Activated naive CD8-positive, alpha-beta T cell treated with anti-CD3 and anti-CD28 coated beads for 36 hours (primary cell): ENCODE measurements around the gene SLC3A2. TPM values are rescaled to one million over a fixed set of nuclear protein-coding genes. Genes with fewer than 3 reads are reported as not detected.
A peak's percentile ranks its signal among the peaks of the same experiment; 100 is the strongest.
"Not testable (repeated sequence)": the region's sequence is repeated elsewhere in the genome, so short reads cannot be mapped to it uniquely, and the experiment has no call there.

ENCODE experiments used
- DNase-seq: peaks from one replicate; pipeline ENCODE4 v3.0.0; 2021
- H3K27ac Mint-ChIP-seq: one replicate; pipeline ENCODE4 v1.8.0; 2022; ENCODE audit warnings: mild to moderate bottlenecking, moderate library complexity, mixed read lengths
- H3K27me3 Mint-ChIP-seq: one replicate; pipeline ENCODE4 v1.8.0; 2022; ENCODE audit warnings: mild to moderate bottlenecking, mixed read lengths
- H3K36me3 Mint-ChIP-seq: one replicate; pipeline ENCODE4 v1.8.0; 2021; ENCODE audit warnings: mild to moderate bottlenecking, mixed read lengths
- H3K4me1 Mint-ChIP-seq: one replicate; pipeline ENCODE4 v1.8.0; 2021; ENCODE audit warnings: mixed read lengths
- H3K4me3 Mint-ChIP-seq: one replicate; pipeline ENCODE4 v1.8.0; 2022; ENCODE audit warnings: mild to moderate bottlenecking, moderate library complexity, mixed read lengths
- H3K9me3 Mint-ChIP-seq: one replicate; pipeline ENCODE4 v1.8.0; 2022; ENCODE audit warnings: mixed read lengths
- total RNA-seq, 2 experiments: library from RNA; stranded (reverse); gene quantifications; one replicate each; pipeline ENCODE4 v1.2.3, GENCODE V29; 2021

SLC3A2 gene
- total RNA-seq, result 100 to 1,000 TPM; 408 to 428 TPM

- H3K9me3 Mint-ChIP-seq, result peaks cover 1% of the 10 kb centered on the region
- H3K4me3 Mint-ChIP-seq, result peak within 1 kb of the TSS; percentile 100
- peak within 1 kb of the TSS; percentile 100 for H3K27ac Mint-ChIP-seq
- peaks cover 43% of the 10 kb centered on the region for H3K4me1 Mint-ChIP-seq
- H3K27me3 Mint-ChIP-seq, result peaks cover 9% of the 10 kb centered on the region
- peaks cover 75% of the 10 kb centered on the region for H3K36me3 Mint-ChIP-seq
- DNase-seq, result peak; percentile 87
Measured at GRCh38 chr11:62880803-62881578, at the start of gene SLC3A2. Gene SLC3A2, plus strand, starts transcription at chr11:62880896. Its CDS starts 128 bp downstream, at chr11:62881024.

- H3K4me3 Mint-ChIP-seq, result peak overlapping the region; percentile 91
- no peak for DNase-seq
- peaks cover 37% of the 10 kb centered on the region for H3K4me1 Mint-ChIP-seq
Measured at GRCh38 chr11:62830904-62831519, 49.7 kb upstream of the SLC3A2 start.

GRCh38 chr11:62831520-62832335, 49.0 kb upstream of the SLC3A2 start, which contains the start of gene STX5:
Gene STX5, minus strand, starts transcription at chr11:62832051. Its CDS starts 808 bp downstream, at chr11:62831243.
- Mint-ChIP-seq H3K36me3 (peaks cover 21% of the 10 kb centered on the region), H3K27me3 (no peaks in the 10 kb centered on the region), H3K4me1 (peaks cover 41% of the 10 kb centered on the region), H3K9me3 (no peaks in the 10 kb centered on the region), H3K27ac (peak within 1 kb of the TSS; percentile 96), H3K4me3 (peak within 1 kb of the TSS; percentile 91)
- DNase-seq, result peak; percentile 99

More at GRCh38 chr11:62830904-62831519, 49.7 kb upstream of the SLC3A2 start:
- Mint-ChIP-seq H3K36me3 (peaks cover 17% of the 10 kb centered on the region), H3K27me3 (no peaks in the 10 kb centered on the region), H3K9me3 (no peaks in the 10 kb centered on the region), H3K27ac (peak overlapping the region; percentile 96)

GRCh38 chr11:62832336-62833234, 48.1 kb upstream of the SLC3A2 start, which contains the start of gene TEX54:
Gene TEX54, minus strand, starts transcription at chr11:62832841.
- Mint-ChIP-seq H3K27ac (peak within 1 kb of the TSS; percentile 96), H3K4me1 (peaks cover 45% of the 10 kb centered on the region), H3K9me3 (no peaks in the 10 kb centered on the region), H3K27me3 (no peaks in the 10 kb centered on the region), H3K36me3 (peaks cover 24% of the 10 kb centered on the region), H3K4me3 (peak within 1 kb of the TSS; percentile 91)
- no peak for DNase-seq

GRCh38 chr11:62835336-62835735, 45.4 kb upstream of the SLC3A2 start:
- H3K9me3 Mint-ChIP-seq, result no peaks in the 10 kb centered on the region
- no peak overlapping the region for H3K4me3 Mint-ChIP-seq
- H3K36me3 Mint-ChIP-seq, result peaks cover 38% of the 10 kb centered on the region
- no peak for DNase-seq
- H3K27me3 Mint-ChIP-seq, result no peaks in the 10 kb centered on the region
- H3K4me1 Mint-ChIP-seq, result peaks cover 53% of the 10 kb centered on the region
- no peak overlapping the region for H3K27ac Mint-ChIP-seq

GRCh38 chr11:62839050-62839945, 41.4 kb upstream of the SLC3A2 start, which contains the start of gene WDR74:
Gene WDR74, minus strand, starts transcription at chr11:62839590. Its CDS starts 20 bp downstream, at chr11:62839570.
- Mint-ChIP-seq H3K36me3 (peaks cover 29% of the 10 kb centered on the region), H3K27me3 (no peaks in the 10 kb centered on the region), H3K4me3 (no peak within 1 kb of the TSS), H3K4me1 (peaks cover 45% of the 10 kb centered on the region), H3K27ac (no peak within 1 kb of the TSS), H3K9me3 (no peaks in the 10 kb centered on the region)
- DNase-seq, result peak; percentile 92

GRCh38 chr11:62840721-62841360, 39.9 kb upstream of the SLC3A2 start:
- Mint-ChIP-seq H3K36me3 (peaks cover 21% of the 10 kb centered on the region), H3K4me1 (peaks cover 32% of the 10 kb centered on the region)
- H3K27ac Mint-ChIP-seq, H3K9me3 Mint-ChIP-seq, H3K4me3 Mint-ChIP-seq, H3K27me3 Mint-ChIP-seq: not testable (repeated sequence)
- peak; percentile 85 for DNase-seq

GRCh38 chr11:62841361-62842170, 39.1 kb upstream of the SLC3A2 start:
- no peaks in the 10 kb centered on the region for H3K9me3 Mint-ChIP-seq
- no peak overlapping the region for H3K4me3 Mint-ChIP-seq
- H3K27me3 Mint-ChIP-seq, result no peaks in the 10 kb centered on the region
- no peak overlapping the region for H3K27ac Mint-ChIP-seq
- peaks cover 28% of the 10 kb centered on the region for H3K4me1 Mint-ChIP-seq
- peaks cover 19% of the 10 kb centered on the region for H3K36me3 Mint-ChIP-seq
- peak; percentile 76 for DNase-seq

- Mint-ChIP-seq H3K27me3 (no peaks in the 10 kb centered on the region), H3K4me1 (peaks cover 25% of the 10 kb centered on the region), H3K9me3 (no peaks in the 10 kb centered on the region), H3K36me3 (peaks cover 17% of the 10 kb centered on the region), H3K27ac (no peak overlapping the region), H3K4me3 (no peak overlapping the region)
- DNase-seq, result peak; percentile 66
Measured at GRCh38 chr11:62842171-62842741, 38.4 kb upstream of the SLC3A2 start.

GRCh38 chr11:62842891-62843290, 37.8 kb upstream of the SLC3A2 start:
- Mint-ChIP-seq H3K36me3 (peaks cover 12% of the 10 kb centered on the region), H3K4me1 (peaks cover 19% of the 10 kb centered on the region)
- H3K27ac Mint-ChIP-seq, H3K9me3 Mint-ChIP-seq, DNase-seq, H3K27me3 Mint-ChIP-seq, H3K4me3 Mint-ChIP-seq: not testable (repeated sequence)

GRCh38 chr11:62843466-62843865, 37.2 kb upstream of the SLC3A2 start:
- Mint-ChIP-seq H3K4me3 (no peak overlapping the region), H3K4me1 (peaks cover 19% of the 10 kb centered on the region), H3K27me3 (no peaks in the 10 kb centered on the region), H3K9me3 (no peaks in the 10 kb centered on the region), H3K27ac (no peak overlapping the region), H3K36me3 (peaks cover 12% of the 10 kb centered on the region)
- no peak for DNase-seq

GRCh38 chr11:62844154-62844553, 36.5 kb upstream of the SLC3A2 start:
- Mint-ChIP-seq H3K9me3 (no peaks in the 10 kb centered on the region), H3K36me3 (peaks cover 7% of the 10 kb centered on the region), H3K4me3 (no peak overlapping the region), H3K4me1 (peaks cover 22% of the 10 kb centered on the region), H3K27me3 (no peaks in the 10 kb centered on the region), H3K27ac (no peak overlapping the region)
- DNase-seq, result no peak
